A549 (cell line): ENCODE measurements around the gene CLMN.

ENCODE experiments used
- CTCF ChIP-seq: fragments of >200 bp; sonication (Bioruptor Twin); formaldehyde crosslinking; IDR thresholded peaks from 3 replicates; pipeline ENCODE4 v1.5.1; 2016
- ELK1 ChIP-seq: fragments of 150-350 bp; IDR thresholded peaks from 2 replicates; pipeline ENCODE4 v1.6.1; 2014; ENCODE audit warnings: low read depth, mild to moderate bottlenecking, low read length
- HES2 ChIP-seq: fragments of >200 bp; sonication (Bioruptor Twin); formaldehyde crosslinking; IDR thresholded peaks from 2 replicates; pipeline ENCODE4 v1.6.1; 2016
- HMGXB4 ChIP-seq: fragments of 250-450 bp; sonication (Bioruptor Pico); IDR thresholded peaks from 2 replicates; pipeline ENCODE4 v1.5.0; 2021; ENCODE audit warnings: mild to moderate bottlenecking, moderate library complexity, borderline replicate concordance
- MYC ChIP-seq: IDR thresholded peaks from 2 replicates; pipeline ENCODE4 v1.6.1; 2012; ENCODE audit warnings: mild to moderate bottlenecking, inconsistent platforms, low read length, improper control_type of control experiment, borderline replicate concordance
- POLR2A ChIP-seq: IDR thresholded peaks from 2 replicates; pipeline ENCODE4 v1.6.1; 2012; ENCODE audit warnings: mild to moderate bottlenecking, low read length
- RAD21 ChIP-seq, 2 experiments: fragments of >200 bp in 1 of 2; sonication (Bioruptor Twin) in 1 of 2; formaldehyde crosslinking in 1 of 2; IDR thresholded peaks in 1 of 2; conservative IDR thresholded peaks in 1 of 2; 2 replicates in 1 of 2; 3 replicates in 1 of 2; pipeline ENCODE4 v1.6.1; 2012 to 2018; ENCODE audit warnings: inconsistent platforms in 1 of 2
- REST ChIP-seq: fragments of 200-600 bp; sonication (generic); IDR thresholded peaks from 2 replicates; pipeline ENCODE4 v1.6.1; 2016; ENCODE audit warnings: antibody characterized with exemption, mild to moderate bottlenecking, moderate library complexity
- RNF2 ChIP-seq: fragments of 200-600 bp; sonication (generic); IDR thresholded peaks from 2 replicates; pipeline ENCODE4 v1.6.1; 2016; ENCODE audit warnings: low read depth, mild to moderate bottlenecking, antibody characterized with exemption, moderate library complexity, borderline replicate concordance
- SMC3 ChIP-seq: fragments of >200 bp; sonication (Bioruptor Twin); formaldehyde crosslinking; IDR thresholded peaks from 3 replicates; pipeline ENCODE4 v1.6.1; 2018; ENCODE audit warnings: inconsistent platforms

GRCh38 chr14:95337041-95337595 is 17.4 kb upstream of the CLMN start:
- TF ChIP-seq HES2 (no peak), RNF2 (no peak), ELK1 (no peak), RAD21 (conservative IDR thresholded peaks at IDR 0.05 in 1 of 2, IDR thresholded peaks at IDR 0.05 in 1 of 2) (no peak), CTCF (no peak), MYC (no peak), HMGXB4 (CRISPR knock-in tag) (no peak), POLR2A (no peak), REST (no peak), SMC3 (no peak)
